HCT116 (cell line): Measurements from ENCODE around the gene SLC34A3. TPM values are rescaled to one million over a fixed set of nuclear protein-coding genes. Genes with fewer than 3 reads are reported as not detected.

Experiments
- ATAC-seq: fragments of 200-7000 bp; cut with Tn5 transposase; 2 replicates; pipeline ENCODE4 v1.9.1; 2020; ENCODE audit warnings: mild to moderate bottlenecking, moderate library complexity
- BruUV-seq: library from RNA; stranded (reverse); fragments of 400-500 nt; replicated peaks from 2 replicates; lab custom pipeline; 2021; lab: Mats Ljungman, UMichigan
- CTCF ChIA-PET: fragments of 300-600 bp; sonication (Branson Sonifier 250); formaldehyde crosslinking; loops from one replicate; lab custom pipeline; 2021; ENCODE audit warnings: antibody characterized with exemption; lab: Charles Lee
- POLR2A ChIA-PET: fragments of 300-600, 350-600 bp; sonication (Branson Sonifier 250); formaldehyde crosslinking; loops from one replicate; lab custom pipeline; 2021; ENCODE audit warnings: antibody characterized with exemption; lab: Charles Lee
- RAD21 ChIA-PET, 2 experiments: fragments of 300-600 bp; sonication (Branson Sonifier 250); formaldehyde crosslinking; loops; one replicate each; lab custom pipeline; 2023; ENCODE audit warnings: low total read pairs in 2 of 2; ENCODE audit not compliant: uncharacterized antibody in 2 of 2, unreplicated experiment in 2 of 2, low non-redundant PET in 1 of 2; lab: Charles Lee
- DNase-seq: peaks from one replicate; pipeline ENCODE4 v3.0.0-alpha.2; 2010; ENCODE audit warnings: low read depth, low spot score
- H2AFZ ChIP-seq: fragments of 200-600 bp; shearing (Covaris generic), sonication (generic); 2 replicates; pipeline ENCODE4 v1.6.1; 2017; ENCODE audit warnings: low read depth, mixed run types, mixed read lengths, antibody characterized with exemption, low read length; ENCODE audit not compliant: poor library complexity, severe bottlenecking
- H3K27ac ChIP-seq: 2 replicates; pipeline ENCODE4 v1.5.1; 2012; ENCODE audit warnings: low read depth, low read length
- H3K27me3 ChIP-seq: fragments of 200-600 bp; sonication (generic); 2 replicates; pipeline ENCODE4 v1.6.1; 2016; ENCODE audit warnings: mixed run types, low read length, mixed read lengths; ENCODE audit not compliant: insufficient read depth
- H3K36me3 ChIP-seq, 2 experiments: fragments of 200-500 bp in 1 of 2; fragments of 200-600 bp in 1 of 2; sonication (Bioruptor generic) in 1 of 2; sonication (generic) in 1 of 2; 2 replicates each; pipeline versions ENCODE4 v1.5.1 to v1.6.1; 2014 to 2016; ENCODE audit warnings: low read length in 2 of 2, inconsistent platforms in 1 of 2, mixed read lengths in 1 of 2, mixed run types in 1 of 2; ENCODE audit not compliant: insufficient read depth in 2 of 2, control insufficient read depth in 1 of 2
- H3K4me1 ChIP-seq, 2 experiments: fragments of 200-600 bp in 1 of 2; sonication (generic) in 1 of 2; 2 replicates each; pipeline versions ENCODE4 v1.5.1 to v1.6.1; 2012 to 2017; ENCODE audit warnings: low read length in 2 of 2, inconsistent platforms in 1 of 2, mild to moderate bottlenecking in 1 of 2, mixed read lengths in 1 of 2, mixed run types in 1 of 2, moderate library complexity in 1 of 2; ENCODE audit not compliant: insufficient read depth in 2 of 2, control insufficient read depth in 1 of 2
- H3K4me2 ChIP-seq: fragments of 200-600 bp; sonication (generic); 2 replicates; pipeline ENCODE4 v1.6.1; 2017; ENCODE audit warnings: mixed run types, low read length, mixed read lengths
- H3K4me3 ChIP-seq, 2 experiments: fragments of 200-600 bp in 1 of 2; sonication (generic) in 1 of 2; replicated peaks in 1 of 2; 2 replicates each; pipeline ENCODE4 v1.5.1; 2011 to 2016; ENCODE audit warnings: low read length in 2 of 2, control low read depth in 1 of 2, low read depth in 1 of 2, mild to moderate bottlenecking in 1 of 2, mixed read lengths in 1 of 2, mixed run types in 1 of 2
- H3K79me2 ChIP-seq: fragments of 200-600 bp; sonication (generic); 2 replicates; pipeline ENCODE4 v1.6.1; 2017; ENCODE audit warnings: mild to moderate bottlenecking, mixed run types, low read length, moderate library complexity, mixed read lengths; ENCODE audit not compliant: insufficient read depth
- H3K9ac ChIP-seq: fragments of 200-600 bp; sonication (generic); 2 replicates; pipeline ENCODE4 v1.6.1; 2016; ENCODE audit warnings: low read length, mixed read lengths
- H3K9me2 ChIP-seq: fragments of 200-600 bp; sonication (generic), shearing (Covaris generic); 2 replicates; pipeline ENCODE4 v1.6.1; 2017; ENCODE audit warnings: mixed run types, mild to moderate bottlenecking, moderate library complexity; ENCODE audit not compliant: insufficient read depth
- H3K9me3 ChIP-seq, 2 experiments: fragments of 200-500 bp in 1 of 2; fragments of 200-600 bp in 1 of 2; sonication (Bioruptor generic) in 1 of 2; sonication (generic) in 1 of 2; 2 replicates each; pipeline ENCODE4 v1.6.1; 2014 to 2017; ENCODE audit warnings: low read length in 2 of 2, mixed read lengths in 2 of 2, inconsistent platforms in 1 of 2, low read depth in 1 of 2, mild to moderate bottlenecking in 1 of 2, mixed run types in 1 of 2, moderate library complexity in 1 of 2; ENCODE audit not compliant: control insufficient read depth in 1 of 2, insufficient read depth in 1 of 2
- H4K20me1 ChIP-seq: fragments of 200-600 bp; sonication (generic), shearing (Covaris generic); 2 replicates; pipeline ENCODE4 v1.6.1; 2017; ENCODE audit warnings: mixed run types, mild to moderate bottlenecking, moderate library complexity; ENCODE audit not compliant: insufficient read depth
- CBX3 ChIP-seq: IDR thresholded peaks from 2 replicates; pipeline ENCODE4 v1.6.1; 2012; ENCODE audit warnings: low read depth
- POLR2AphosphoS5 ChIP-seq: IDR thresholded peaks from 2 replicates; pipeline ENCODE4 v1.6.1; 2011; ENCODE audit warnings: mild to moderate bottlenecking, low read depth, low read length, moderate library complexity
- RAD21 ChIP-seq: IDR thresholded peaks from 2 replicates; pipeline ENCODE4 v1.6.1; 2012; ENCODE audit warnings: low read depth, mild to moderate bottlenecking
- REST ChIP-seq: IDR thresholded peaks from 2 replicates; pipeline ENCODE4 v1.6.1; 2012; ENCODE audit warnings: low read depth
- SIN3A ChIP-seq: IDR thresholded peaks from 2 replicates; pipeline ENCODE4 v1.6.1; 2012; ENCODE audit warnings: low read depth
- SP1 ChIP-seq: IDR thresholded peaks from 2 replicates; pipeline ENCODE4 v1.6.1; 2012; ENCODE audit warnings: low read depth
- SRF ChIP-seq: IDR thresholded peaks from 2 replicates; pipeline ENCODE4 v1.6.1; 2012; ENCODE audit warnings: low read depth
- TCF7L2 ChIP-seq: IDR thresholded peaks from 2 replicates; pipeline ENCODE4 v1.7.0; 2011; ENCODE audit warnings: borderline replicate concordance, inconsistent platforms; ENCODE audit not compliant: insufficient read depth, insufficient read length; ENCODE audit errors: extremely low read depth
- YY1 ChIP-seq: IDR thresholded peaks from 2 replicates; pipeline ENCODE4 v1.6.1; 2011; ENCODE audit warnings: low read length, low read depth, moderate library complexity, mild to moderate bottlenecking; ENCODE audit not compliant: insufficient replicate concordance; ENCODE audit errors: extremely low read depth
- ZBTB33 ChIP-seq: IDR thresholded peaks from 2 replicates; pipeline ENCODE4 v1.6.1; 2011; ENCODE audit warnings: mild to moderate bottlenecking, low read length, moderate library complexity; ENCODE audit not compliant: insufficient replicate concordance; ENCODE audit errors: extremely low read depth
- ZFX ChIP-seq: fragments of 450-650 bp; IDR thresholded peaks from 2 replicates; pipeline ENCODE4 v1.6.1; 2017
- intact Hi-C: fragments of 100-400 bp; cut with micrococcal nuclease; formaldehyde crosslinking; loops from 2 replicates; pipeline ENCODE4 v1.10.0; 2022
- total RNA-seq: library from RNA; stranded (reverse); gene quantifications from one replicate; pipeline ENCODE4 v1.2.1, GENCODE V29; 2021; ENCODE audit not compliant: unreplicated experiment

SLC34A3 gene
- total RNA-seq, 1 experiment from 2014 or later: 0.15 TPM

GRCh38 chr9:137266162-137266527 is 35.4 kb downstream of the SLC34A3 start:
- ATAC-seq: no peak
- CTCF ChIA-PET: no interaction called here
- Histone ChIP-seq H3K4me1 (no peaks in the 10 kb centered on the region), H3K27ac (no peak overlapping the region), H3K36me3 (peaks cover 12 to 29% of the 10 kb centered on the region in 2 experiments; a peak in 3 of 4 replicates), H3K4me3 (no peak overlapping the region), H3K9me2 (no peaks in the 10 kb centered on the region), H3K4me2 (no peak overlapping the region), H3K27me3 (no peaks in the 10 kb centered on the region), H2AFZ (no peak overlapping the region), H3K9me3 (no peaks in the 10 kb centered on the region), H3K79me2 (peaks cover 6% of the 10 kb centered on the region; the same call in 1 of the 2 replicates), H4K20me1 (no peaks in the 10 kb centered on the region), H3K9ac (no peak overlapping the region)
- intact Hi-C loops: no loop called here
- DNase-seq: no peak
- POLR2A ChIA-PET: no interaction called here
- BruUV-seq: no TSS peak
- RAD21 ChIA-PET: no interaction called here
- TF ChIP-seq SP1: no peak
- TF ChIP-seq, all 23 proteins: peak for 0

GRCh38 chr9:137266585-137267453 is 36.1 kb downstream of the SLC34A3 start:
- no peaks in the 10 kb centered on the region for H3K4me1 ChIP-seq
- intact Hi-C loops: no loop called here
- DNase-seq: no peak
- no TSS peak for BruUV-seq
- ChIA-PET RAD21 (no interaction called here), POLR2A (no interaction called here), CTCF (no interaction called here)
- no peak for ATAC-seq
- no peaks in the 10 kb centered on the region for H3K9me2 ChIP-seq
- no peak overlapping the region for H3K4me3 ChIP-seq
- H3K27ac ChIP-seq: no peak overlapping the region
- H3K9me3 ChIP-seq: no peaks in the 10 kb centered on the region
- H3K4me2 ChIP-seq: no peak overlapping the region
- H3K79me2 ChIP-seq: peaks cover 6% of the 10 kb centered on the region; the same call in 1 of the 2 replicates
- H3K36me3 ChIP-seq: peaks cover 12 to 29% of the 10 kb centered on the region in 2 experiments; a peak in 3 of 4 replicates
- no peak overlapping the region for H2AFZ ChIP-seq
- no peaks in the 10 kb centered on the region for H4K20me1 ChIP-seq
- H3K9ac ChIP-seq: no peak overlapping the region
- H3K27me3 ChIP-seq: no peaks in the 10 kb centered on the region
- TF ChIP-seq ZFX (no peak), ZBTB33 (no peak), REST (no peak), SRF (no peak), YY1 (no peak), TCF7L2 (no peak), RAD21 (no peak), CBX3 (no peak), SIN3A (no peak), POLR2AphosphoS5 (no peak)
